ENCODE data around the gene HACD3.
A peak's percentile ranks its signal among the peaks of the same experiment; 100 is the strongest.
"Not testable (repeated sequence)": the region's sequence is repeated elsewhere in the genome, so short reads cannot be mapped to it uniquely, and the experiment has no call there.

The HACD3 gene

GRCh38 chr15:65603559-65603958, 73.3 kb downstream of the HACD3 start:
- DNase-seq, result no peak

- DNase-seq, result peak; percentile 98
Observed at GRCh38 chr15:65610871-65611718, 80.8 kb downstream of the HACD3 start, which contains the start of gene INTS14. Gene INTS14, minus strand, starts transcription at chr15:65611131. Its CDS starts 3,751 bp downstream, at chr15:65607380.

- DNase-seq, result no peak
Observed at GRCh38 chr15:65611888-65612615, 81.8 kb downstream of the HACD3 start.

- no peak for DNase-seq
Observed at GRCh38 chr15:65612616-65612946, 82.3 kb downstream of the HACD3 start.

- DNase-seq, result no peak
Observed at GRCh38 chr15:65612949-65613744, 82.9 kb downstream of the HACD3 start.

GRCh38 chr15:65615887-65616286, 85.6 kb downstream of the HACD3 start:
- not testable (repeated sequence) for DNase-seq

GRCh38 chr15:65618560-65619109, 88.4 kb downstream of the HACD3 start:
- DNase-seq, result no peak

- no peak for DNase-seq
Observed at GRCh38 chr15:65619626-65620290, 89.5 kb downstream of the HACD3 start.

- DNase-seq, result no peak
Observed at GRCh38 chr15:65620833-65621232, 90.6 kb downstream of the HACD3 start.

GRCh38 chr15:65621638-65622037, 91.4 kb downstream of the HACD3 start, which contains the start of gene SLC24A1:
Gene SLC24A1, plus strand, starts transcription at chr15:65621938. Its CDS starts 2,143 bp downstream, at chr15:65624081.
- DNase-seq, result no peak

GRCh38 chr15:65623103-65623502, 92.8 kb downstream of the HACD3 start:
- DNase-seq, result no peak

- DNase-seq, result no peak
Observed at GRCh38 chr15:65626856-65627255, 96.6 kb downstream of the HACD3 start.
